Astrocyte (in vitro differentiated cells and primary cell): Measurements from ENCODE around the gene RAC2. TPM values are rescaled to one million over a fixed set of nuclear protein-coding genes. Genes with fewer than 3 reads are reported as not detected.

Experiments
- DNase-seq: peaks from one replicate; pipeline ENCODE4 v3.0.0-alpha.2; 2010; ENCODE audit warnings: low read depth
- FAIRE-seq: peaks from 2 replicates; lab custom pipeline; 2011; peaks lifted over from hg19 to GRCh38; lab: Jason Lieb, UNC
- H2AFZ ChIP-seq: 2 replicates; pipeline ENCODE4 v1.6.0; 2012; ENCODE audit warnings: low read depth, low read length, inconsistent platforms
- H3K27ac ChIP-seq: 2 replicates; pipeline ENCODE4 v1.5.1; 2011; ENCODE audit warnings: low read depth, low read length, inconsistent platforms
- H3K27me3 ChIP-seq: 2 replicates; pipeline ENCODE4 v1.6.0; 2011; ENCODE audit warnings: low read length, inconsistent platforms; ENCODE audit not compliant: insufficient read depth
- H3K36me3 ChIP-seq: 2 replicates; pipeline ENCODE4 v1.5.1; 2011; ENCODE audit warnings: low read length, inconsistent platforms; ENCODE audit not compliant: insufficient read depth
- H3K4me1 ChIP-seq: 2 replicates; pipeline ENCODE4 v1.5.1; 2011; ENCODE audit warnings: low read length, inconsistent platforms; ENCODE audit not compliant: insufficient read depth
- H3K4me2 ChIP-seq: 2 replicates; pipeline ENCODE4 v1.6.0; 2012; ENCODE audit warnings: low read length, inconsistent platforms
- H3K4me3 ChIP-seq: 2 replicates; pipeline ENCODE4 v1.5.1; 2011; ENCODE audit warnings: low read depth, mild to moderate bottlenecking, low read length, inconsistent platforms; ENCODE audit not compliant: insufficient read depth
- H3K79me2 ChIP-seq: 2 replicates; pipeline ENCODE4 v1.6.0; 2012; ENCODE audit warnings: mild to moderate bottlenecking, low read length, inconsistent platforms; ENCODE audit not compliant: insufficient read depth
- H3K9ac ChIP-seq: 2 replicates; pipeline ENCODE4 v1.6.0; 2012; ENCODE audit warnings: mild to moderate bottlenecking, low read length, inconsistent platforms
- H3K9me3 ChIP-seq: 2 replicates; pipeline ENCODE4 v1.5.1; 2012; ENCODE audit warnings: low read depth, mild to moderate bottlenecking, low read length, inconsistent platforms; ENCODE audit not compliant: insufficient read depth
- H4K20me1 ChIP-seq: 2 replicates; pipeline ENCODE4 v1.6.0; 2012; ENCODE audit warnings: low read length, inconsistent platforms; ENCODE audit not compliant: insufficient read depth
- H3K27ac Mint-ChIP-seq: one replicate; pipeline ENCODE4 v1.8.0; 2021; ENCODE audit warnings: mild to moderate bottlenecking, mixed read lengths; ENCODE audit not compliant: unreplicated experiment
- H3K27me3 Mint-ChIP-seq: one replicate; pipeline ENCODE4 v1.8.0; 2021; ENCODE audit warnings: low read depth, mixed read lengths; ENCODE audit not compliant: unreplicated experiment
- H3K36me3 Mint-ChIP-seq: one replicate; pipeline ENCODE4 v1.8.0; 2021; ENCODE audit warnings: low read depth, mixed read lengths; ENCODE audit not compliant: unreplicated experiment
- H3K4me1 Mint-ChIP-seq: one replicate; pipeline ENCODE4 v1.8.0; 2021; ENCODE audit warnings: low read depth, mixed read lengths; ENCODE audit not compliant: unreplicated experiment
- H3K4me3 Mint-ChIP-seq: one replicate; pipeline ENCODE4 v1.8.0; 2021; ENCODE audit warnings: mild to moderate bottlenecking, moderate library complexity, mixed read lengths; ENCODE audit not compliant: unreplicated experiment
- H3K9me3 Mint-ChIP-seq: one replicate; pipeline ENCODE4 v1.8.0; 2021; ENCODE audit warnings: mild to moderate bottlenecking, mixed read lengths; ENCODE audit not compliant: unreplicated experiment
- CTCF ChIP-seq: IDR thresholded peaks from 2 replicates; pipeline ENCODE4 v1.5.1; 2011; ENCODE audit warnings: low read depth, mild to moderate bottlenecking, inconsistent platforms, low read length, moderate library complexity; ENCODE audit not compliant: insufficient read depth
- EZH2 ChIP-seq: IDR thresholded peaks from 2 replicates; pipeline ENCODE4 v1.6.1; 2012; ENCODE audit warnings: mild to moderate bottlenecking, low read length, inconsistent platforms; ENCODE audit not compliant: insufficient read depth
- total RNA-seq: library from RNA; stranded (reverse); gene quantifications from 2 replicates; pipeline ENCODE4 v1.2.1, GENCODE V29; 2021

The RAC2 gene
- total RNA-seq, 1 donor from 2014 or later, result 0.61 TPM

GRCh38 chr22:37211075-37211865 lies 32.8 kb downstream of the RAC2 start:
- Mint-ChIP-seq H3K9me3 (no peaks in the 10 kb centered on the region), H3K27me3 (peaks cover 49% of the 10 kb centered on the region), H3K36me3 (no peaks in the 10 kb centered on the region), H3K4me1 (peaks cover 2% of the 10 kb centered on the region), H3K27ac (no peak overlapping the region), H3K4me3 (no peak overlapping the region)
- H3K4me2 ChIP-seq, result no peak overlapping the region
- no peak overlapping the region for H3K9ac ChIP-seq
- no peaks in the 10 kb centered on the region for H3K36me3 ChIP-seq
- H2AFZ ChIP-seq, result no peak overlapping the region
- no peaks in the 10 kb centered on the region for H3K9me3 ChIP-seq
- H3K4me3 ChIP-seq, result no peak overlapping the region
- no peaks in the 10 kb centered on the region for H3K79me2 ChIP-seq
- H3K4me1 ChIP-seq, result no peaks in the 10 kb centered on the region
- no peak overlapping the region for H3K27ac ChIP-seq
- H4K20me1 ChIP-seq, result no peaks in the 10 kb centered on the region
- TF ChIP-seq EZH2 (no peak), CTCF (no peak)
- FAIRE-seq (no peak), DNase-seq (no peak)
- peaks cover 10% of the 10 kb centered on the region for H3K27me3 ChIP-seq

GRCh38 chr22:37210041-37210803 lies 33.8 kb downstream of the RAC2 start:
- TF ChIP-seq CTCF (no peak), EZH2 (no peak)
- Mint-ChIP-seq H3K4me3 (no peak overlapping the region), H3K27me3 (peaks cover 49% of the 10 kb centered on the region)

More at GRCh38 chr22:37210041-37210803, 33.8 kb downstream of the RAC2 start:
- DNase-seq (no peak), FAIRE-seq (no peak)
- Histone ChIP-seq H3K27me3 (peaks cover 10% of the 10 kb centered on the region), H2AFZ (no peak overlapping the region), H3K27ac (no peak overlapping the region), H3K36me3 (no peaks in the 10 kb centered on the region), H3K79me2 (no peaks in the 10 kb centered on the region), H3K4me1 (no peaks in the 10 kb centered on the region), H4K20me1 (no peaks in the 10 kb centered on the region), H3K4me2 (no peak overlapping the region), H3K9me3 (no peaks in the 10 kb centered on the region), H3K9ac (no peak overlapping the region), H3K4me3 (no peak overlapping the region)
- H3K36me3 Mint-ChIP-seq, result no peaks in the 10 kb centered on the region
- no peaks in the 10 kb centered on the region for H3K9me3 Mint-ChIP-seq
- peaks cover 2% of the 10 kb centered on the region for H3K4me1 Mint-ChIP-seq
- no peak overlapping the region for H3K27ac Mint-ChIP-seq
